Activated CD4-positive, alpha-beta T cell treated with anti-CD3 and anti-CD28 coated beads, Interleukin-2, amount 50 U/mL, for 16 hours (primary cell): ENCODE measurements around the gene GAL3ST2.

Experiments used
- DNase-seq: peaks from one replicate; pipeline ENCODE4 v3.0.0-alpha.2; 2020

The GAL3ST2 gene

DNA sequence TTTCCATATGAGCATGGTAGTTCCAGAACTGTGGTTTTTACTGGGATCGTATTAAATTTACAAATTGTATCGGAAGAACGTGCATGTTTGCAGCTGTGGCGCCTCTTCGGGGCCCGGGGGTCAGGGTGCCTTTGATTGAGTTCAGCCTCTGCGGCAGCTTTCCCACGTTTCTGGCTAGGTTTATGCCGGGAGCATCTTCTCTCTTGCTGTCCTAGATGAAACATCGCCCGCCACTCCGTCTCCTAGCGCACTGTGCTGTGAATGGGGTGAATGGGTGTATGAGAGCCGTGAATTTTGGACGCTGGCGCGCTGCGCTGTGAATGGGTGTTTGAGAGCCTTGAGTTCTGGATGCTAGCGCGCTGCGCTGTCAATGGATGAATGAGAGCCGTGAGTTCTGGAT lies 69.8 kb downstream of the GAL3ST2 start:
- no peak for DNase-seq

DNA sequence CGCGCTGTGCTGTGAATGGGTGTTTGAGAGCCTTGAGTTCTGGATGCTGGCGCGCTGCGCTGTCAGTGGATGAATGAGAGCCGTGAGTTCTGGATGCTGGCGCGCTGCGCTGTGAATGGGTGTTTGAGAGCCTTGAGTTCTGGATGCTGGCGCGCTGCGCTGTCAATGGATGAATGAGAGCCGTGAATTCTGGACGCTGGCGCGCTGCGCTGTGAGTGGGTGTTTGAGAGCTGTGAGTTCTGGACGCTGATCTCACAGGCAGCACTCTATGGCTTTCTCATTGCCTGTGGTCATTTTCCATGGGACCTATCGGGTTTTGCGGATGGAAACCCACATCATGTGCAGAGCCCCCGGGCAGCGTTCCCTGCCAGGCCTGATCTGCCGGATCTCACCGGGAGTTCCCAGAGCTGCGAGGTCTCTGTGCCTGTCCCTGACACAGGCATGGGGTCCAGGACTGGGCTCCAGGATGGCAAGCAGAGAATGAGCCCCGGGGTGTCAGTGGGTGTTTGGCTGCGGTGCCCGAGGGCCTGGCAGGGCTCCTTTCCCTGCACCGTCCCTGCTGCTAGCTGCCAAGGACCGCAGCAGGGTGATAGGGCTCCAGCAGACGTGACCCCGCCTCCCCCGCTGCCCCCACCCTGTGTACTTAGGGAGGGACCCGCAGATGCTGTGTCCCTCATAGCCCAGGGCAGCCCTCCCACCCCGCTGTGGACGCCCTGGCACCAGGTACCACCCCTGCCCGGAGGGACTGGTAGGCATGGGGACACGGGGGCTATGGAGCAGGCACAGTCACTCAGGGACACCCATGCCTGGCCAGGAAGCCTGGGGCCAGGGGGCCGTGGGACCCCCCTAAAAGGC lies 72.4 kb downstream of the GAL3ST2 start:
- no peak for DNase-seq

DNA sequence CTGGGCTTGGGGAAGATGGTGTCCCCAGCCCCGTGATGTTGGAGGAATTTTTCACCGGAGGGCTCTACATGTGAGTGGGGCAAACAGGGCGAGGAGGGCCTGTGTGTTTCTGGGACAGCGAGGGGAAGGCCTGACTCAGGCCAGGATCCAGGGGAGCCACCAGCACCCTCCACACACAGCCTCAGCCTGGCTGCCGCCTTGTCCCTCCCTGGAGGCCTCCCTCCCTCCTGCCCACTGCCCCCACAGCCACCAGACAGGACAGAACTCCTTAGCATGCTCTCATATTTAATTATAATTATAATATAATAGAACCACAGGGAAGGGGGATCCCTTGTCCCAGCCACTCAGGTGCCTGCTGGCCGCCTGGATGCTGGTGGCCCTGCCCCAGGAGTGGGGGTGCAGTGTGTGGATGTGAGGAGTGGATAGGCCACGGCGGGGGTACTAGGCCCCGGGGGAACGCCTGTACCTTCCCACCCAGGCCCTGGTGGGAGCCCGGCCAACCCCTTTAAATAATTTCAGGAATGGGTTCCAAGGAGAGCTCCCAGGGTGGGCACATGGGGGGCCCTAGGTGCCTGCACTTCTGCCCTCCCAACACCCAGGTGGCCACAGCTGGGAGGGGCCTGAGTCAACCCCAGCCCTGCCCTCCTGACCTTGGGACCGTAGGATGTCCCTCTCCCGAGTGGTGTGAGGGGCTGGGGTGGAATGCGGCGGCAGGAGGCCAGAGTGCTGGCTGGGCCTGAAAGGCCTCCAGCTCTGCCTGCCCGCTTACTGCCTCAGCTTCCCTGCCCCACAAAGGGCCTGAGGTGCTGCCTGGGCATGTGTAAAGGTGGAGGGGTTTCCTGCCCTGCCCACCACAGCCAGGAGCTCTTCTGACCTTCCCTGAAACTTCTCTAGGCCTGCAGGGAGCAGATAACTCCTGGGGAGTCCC lies 73.3 kb downstream of the GAL3ST2 start:
- DNase-seq: no peak

DNA sequence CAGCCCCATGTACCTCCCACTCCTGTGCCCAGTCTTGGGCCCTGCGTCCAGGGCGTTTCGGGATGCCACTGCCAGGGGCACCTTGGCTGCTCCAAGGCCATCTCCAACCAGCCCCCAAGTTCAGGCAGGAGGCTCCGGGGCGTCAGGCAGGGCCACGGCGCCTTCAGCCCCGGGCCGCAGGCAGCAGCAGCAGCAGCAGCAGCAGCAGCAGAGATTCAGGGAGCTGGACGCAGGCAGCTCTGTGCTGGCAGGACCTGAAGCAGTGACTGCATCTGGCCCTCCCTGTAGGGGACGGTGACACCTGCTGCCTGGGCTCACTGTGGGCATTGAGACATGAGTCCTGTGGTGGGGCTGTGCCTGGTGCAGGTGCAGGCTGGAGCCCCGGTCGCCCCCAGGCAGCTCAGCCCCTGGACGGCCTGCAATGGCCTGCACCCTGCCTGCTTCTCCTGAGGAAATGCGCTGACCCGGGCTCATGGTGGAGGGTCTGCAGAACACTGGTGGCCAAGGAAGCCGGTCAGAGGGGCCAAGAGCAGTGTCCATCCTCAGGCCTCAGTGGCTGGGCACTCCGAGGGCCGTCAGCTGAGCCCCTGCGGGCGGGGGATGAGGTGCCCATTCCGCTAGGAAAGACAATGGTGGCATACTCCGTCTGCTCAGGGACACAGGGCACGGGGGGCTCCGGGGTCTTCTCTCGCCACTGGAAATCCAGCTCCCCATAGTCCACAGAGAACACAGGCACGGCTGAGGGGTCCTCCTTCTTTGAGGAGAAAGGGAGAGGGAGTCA lies 74.1 kb downstream of the GAL3ST2 start:
- DNase-seq: no peak

DNA sequence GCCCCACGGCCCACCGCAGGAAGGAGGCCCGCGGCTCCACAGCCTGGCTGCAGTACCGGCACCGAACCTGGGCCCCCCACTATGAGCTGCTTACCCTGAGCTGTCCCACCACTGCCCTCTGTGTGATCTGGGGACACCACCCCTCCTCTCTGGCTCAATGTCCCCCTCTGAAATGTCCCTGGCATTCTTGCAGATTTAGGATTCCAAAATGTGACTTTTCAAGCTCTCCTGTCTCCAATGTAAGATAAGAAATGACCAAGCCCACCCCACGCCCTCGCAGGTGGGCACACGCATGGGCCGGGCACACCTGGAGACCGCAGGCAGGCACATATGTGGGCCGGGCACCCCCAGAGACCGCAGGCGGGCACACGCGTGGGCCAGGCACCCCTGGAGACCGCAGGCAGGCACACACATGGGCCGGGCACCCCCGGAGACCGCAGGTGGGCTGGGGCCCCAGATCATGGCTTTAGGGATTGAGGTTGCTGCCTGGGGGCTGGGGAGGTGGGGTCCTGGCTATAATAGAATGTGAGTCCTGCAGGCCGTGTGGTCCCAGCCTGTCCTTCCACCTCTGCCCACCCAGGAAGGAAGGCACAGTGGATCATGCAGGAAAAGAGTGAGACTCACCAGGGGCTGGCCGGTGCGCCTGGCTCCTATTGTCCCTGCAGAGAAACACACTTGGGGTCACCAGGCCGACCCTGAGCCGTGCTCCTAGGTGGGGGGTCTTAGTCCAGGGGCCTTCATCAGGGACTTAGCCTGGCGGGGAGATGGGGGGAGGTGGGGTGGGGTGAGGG lies 74.9 kb downstream of the GAL3ST2 start:
- no peak for DNase-seq

DNA sequence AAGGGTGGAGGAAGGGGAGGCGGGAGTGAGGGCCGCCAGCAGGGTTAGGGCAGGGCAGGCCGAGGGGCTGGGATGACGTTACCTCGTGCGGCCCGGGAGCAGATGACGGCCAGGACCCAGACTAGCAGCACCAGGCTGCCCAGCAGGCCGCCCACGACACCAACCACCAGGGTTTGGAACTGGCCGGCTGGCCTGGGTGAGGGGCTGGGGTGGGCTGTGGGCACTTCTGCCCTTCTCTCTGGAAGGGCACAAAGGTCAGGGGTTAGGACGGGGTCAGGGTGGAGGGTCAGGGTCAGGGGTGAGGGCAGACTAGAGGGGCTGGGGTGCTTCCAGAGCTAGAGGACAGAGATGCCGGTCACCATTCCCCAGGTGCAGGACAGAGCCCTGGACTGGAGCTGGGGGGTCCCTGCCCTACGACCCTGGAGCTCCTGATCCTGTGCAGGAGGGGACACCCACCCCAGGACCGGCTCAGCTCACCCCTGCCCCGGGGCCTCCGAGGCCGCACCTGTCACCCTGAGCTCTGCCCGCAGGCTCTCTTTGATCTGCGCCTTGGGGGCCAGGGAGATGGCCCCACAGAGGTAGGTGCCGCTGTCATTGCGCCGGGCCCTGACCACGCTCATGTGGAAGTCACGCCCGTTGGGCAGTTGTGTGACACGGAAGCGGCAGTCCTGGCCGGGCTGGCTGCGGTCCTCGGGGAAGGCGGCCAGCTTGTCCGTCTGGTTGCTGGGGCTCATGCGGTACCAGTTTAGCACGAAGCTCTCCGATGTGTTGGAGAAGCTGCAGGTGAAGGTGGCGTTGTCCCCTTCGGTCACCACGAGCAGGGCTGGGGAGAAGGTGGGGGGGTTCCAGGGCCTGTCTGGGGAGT lies 75.7 kb downstream of the GAL3ST2 start:
- no peak for DNase-seq

DNA sequence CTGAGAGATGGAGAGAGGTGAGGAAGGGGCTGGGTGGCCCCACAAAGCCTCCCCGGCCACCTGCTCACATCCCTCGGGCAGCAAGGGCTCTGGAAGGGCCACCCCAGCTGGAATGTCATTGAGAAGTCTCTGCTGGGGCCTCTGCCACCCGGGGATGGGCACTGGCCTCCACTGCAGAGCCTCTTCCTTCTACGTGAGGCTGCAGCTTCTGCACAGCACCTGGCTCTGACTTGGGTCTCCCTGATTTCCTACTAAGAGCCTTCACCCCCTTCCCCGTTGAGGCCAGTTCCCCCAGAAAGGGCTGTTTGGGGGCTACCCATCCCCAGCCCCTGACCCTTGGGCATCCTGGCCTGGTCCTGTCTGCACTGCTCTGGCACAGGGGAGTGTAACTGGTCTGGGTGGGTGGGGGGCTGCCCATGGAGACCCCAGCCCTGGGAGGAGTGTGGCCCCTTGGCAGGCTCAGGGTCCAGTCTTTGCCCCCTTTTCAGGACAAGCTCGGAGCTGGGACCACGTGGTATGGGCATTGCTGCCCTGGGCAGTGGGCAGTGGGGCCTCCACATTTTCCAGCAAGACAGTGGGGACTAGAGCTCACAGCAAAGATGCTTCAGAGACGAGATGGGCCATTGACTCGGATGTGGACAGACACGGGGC lies 76.5 kb downstream of the GAL3ST2 start:
- no peak for DNase-seq
